H1 (cell line): ENCODE data around the gene CNGB1. TPM values are rescaled to one million over a fixed set of nuclear protein-coding genes. Genes with fewer than 3 reads are reported as not detected.

ENCODE experiments used
- CTCF ChIA-PET: fragments of 300-600 bp; sonication (Branson Sonifier 250); formaldehyde crosslinking; loops from one replicate; lab custom pipeline; 2021; ENCODE audit not compliant: partially characterized antibody; lab: Charles Lee
- POLR2A ChIA-PET: fragments of 300-600 bp; sonication (Branson Sonifier 250); formaldehyde crosslinking; loops from one replicate; lab custom pipeline; 2021; ENCODE audit warnings: inconsistent platforms; ENCODE audit not compliant: partially characterized antibody; lab: Charles Lee
- DNase-seq, 2 experiments: peaks; one replicate each; pipeline versions ENCODE4 v3.0.0 to v3.0.0-alpha.2; 2010 to 2022; ENCODE audit warnings: low spot score in 2 of 2, low read depth in 1 of 2, mixed read lengths in 1 of 2
- FAIRE-seq: peaks from 2 replicates; lab custom pipeline; 2011; peaks lifted over from hg19 to GRCh38; lab: Jason Lieb, UNC
- H2AFZ ChIP-seq: 2 replicates; pipeline ENCODE4 v1.8.1; 2012; ENCODE audit warnings: low read length, inconsistent platforms
- H2AK5ac ChIP-seq: 2 replicates; pipeline ENCODE4 v1.6.1; 2013; ENCODE audit warnings: low read depth, low read length
- H2BK120ac ChIP-seq: replicated peaks from 2 replicates; pipeline ENCODE3; 2013; ENCODE audit warnings: low read depth, low read length, inconsistent platforms
- H2BK12ac ChIP-seq: 2 replicates; pipeline ENCODE4 v1.6.1; 2013; ENCODE audit warnings: low read depth, low read length
- H2BK15ac ChIP-seq: 2 replicates; pipeline ENCODE4 v1.6.1; 2013; ENCODE audit warnings: low read length
- H2BK20ac ChIP-seq: 2 replicates; pipeline ENCODE4 v1.6.1; 2013; ENCODE audit warnings: low read length
- H2BK5ac ChIP-seq: 2 replicates; pipeline ENCODE4 v1.6.1; 2013; ENCODE audit warnings: low read depth, low read length
- H3K14ac ChIP-seq: 2 replicates; pipeline ENCODE4 v1.6.1; 2013; ENCODE audit warnings: inconsistent platforms; ENCODE audit not compliant: insufficient read length
- H3K18ac ChIP-seq: 2 replicates; pipeline ENCODE4 v1.6.1; 2013; ENCODE audit warnings: low read length; ENCODE audit errors: extremely low read depth
- H3K23ac ChIP-seq: 2 replicates; pipeline ENCODE4 v1.6.1; 2013; ENCODE audit warnings: inconsistent platforms; ENCODE audit not compliant: insufficient read length
- H3K23me2 ChIP-seq: 2 replicates; pipeline ENCODE4 v1.6.1; 2013; ENCODE audit warnings: low read depth, low read length
- H3K27ac ChIP-seq: 2 replicates; pipeline ENCODE4 v1.6.1; 2011; ENCODE audit warnings: low read depth, low read length, inconsistent platforms
- H3K27me3 ChIP-seq, 4 experiments: replicated peaks in 1 of 4; 1 replicate in 1 of 4; 2 replicates in 3 of 4; pipeline versions ENCODE4 v1.6.1 to v1.8.1; 2011 to 2013; ENCODE audit warnings: low read length in 3 of 4, mild to moderate bottlenecking in 3 of 4, inconsistent platforms in 2 of 4, mixed read lengths in 2 of 4, moderate library complexity in 1 of 4; ENCODE audit not compliant: control insufficient read depth in 3 of 4, insufficient read depth in 3 of 4; ENCODE audit errors: extremely low read depth in 1 of 4
- H3K36me3 ChIP-seq, 4 experiments: 2 replicates each; pipeline versions ENCODE4 v1.6.1 to v1.8.1; 2011 to 2013; ENCODE audit warnings: mild to moderate bottlenecking in 4 of 4, low read length in 3 of 4, moderate library complexity in 2 of 4, control low read depth in 1 of 4, inconsistent platforms in 1 of 4; ENCODE audit not compliant: insufficient read depth in 4 of 4, control insufficient read depth in 2 of 4
- H3K4ac ChIP-seq: replicated peaks from 2 replicates; pipeline ENCODE3; 2013; ENCODE audit warnings: low read length, low read depth, mixed read lengths, inconsistent platforms; ENCODE audit not compliant: insufficient read length
- H3K4me1 ChIP-seq, 4 experiments: replicated peaks in 1 of 4; 1 replicate in 1 of 4; 2 replicates in 3 of 4; pipeline versions ENCODE4 v1.6.1 to v1.8.1; 2011 to 2013; ENCODE audit warnings: low read length in 3 of 4, inconsistent platforms in 2 of 4, mixed read lengths in 1 of 4; ENCODE audit not compliant: insufficient read depth in 4 of 4, control insufficient read depth in 3 of 4
- H3K4me2 ChIP-seq, 2 experiments: 2 replicates each; pipeline versions ENCODE4 v1.6.1 to v1.8.1; 2011 to 2013; ENCODE audit warnings: low read depth in 2 of 2, low read length in 2 of 2, control low read depth in 1 of 2, inconsistent platforms in 1 of 2, mild to moderate bottlenecking in 1 of 2; ENCODE audit not compliant: insufficient read depth in 1 of 2
- H3K4me3 ChIP-seq, 4 experiments: fragments of 200-600, 300-600 bp in 1 of 4; sonication (generic), shearing (Covaris generic), sonication (Bioruptor Twin) in 1 of 4; 2 replicates each; pipeline versions ENCODE4 v1.5.1 to v1.8.1; 2011 to 2016; ENCODE audit warnings: low read length in 4 of 4, low read depth in 3 of 4, control low read depth in 2 of 4, inconsistent platforms in 2 of 4, mild to moderate bottlenecking in 2 of 4, mixed read lengths in 1 of 4, moderate library complexity in 1 of 4; ENCODE audit not compliant: insufficient read depth in 2 of 4; ENCODE audit errors: extremely low read depth in 1 of 4
- H3K56ac ChIP-seq: replicated peaks from 2 replicates; pipeline ENCODE3; 2013; ENCODE audit warnings: low read depth, mild to moderate bottlenecking, mixed read lengths, low read length, inconsistent platforms; ENCODE audit not compliant: insufficient read length
- H3K79me1 ChIP-seq: 2 replicates; pipeline ENCODE4 v1.6.1; 2013; ENCODE audit warnings: low read depth, low read length, control low read depth
- H3K79me2 ChIP-seq, 2 experiments: 2 replicates each; pipeline versions ENCODE4 v1.6.1 to v1.8.1; 2012 to 2013; ENCODE audit warnings: low read length in 2 of 2, mild to moderate bottlenecking in 2 of 2, inconsistent platforms in 1 of 2; ENCODE audit not compliant: insufficient read depth in 2 of 2, control insufficient read depth in 1 of 2
- H3K9ac ChIP-seq, 4 experiments: replicated peaks in 1 of 4; 1 replicate in 1 of 4; 2 replicates in 3 of 4; pipeline versions ENCODE4 v1.6.1 to v1.8.1; 2011 to 2013; ENCODE audit warnings: low read depth in 3 of 4, low read length in 3 of 4, control low read depth in 2 of 4, mild to moderate bottlenecking in 2 of 4, moderate library complexity in 2 of 4, inconsistent platforms in 1 of 4; ENCODE audit errors: extremely low read depth in 1 of 4
- H3K9me3 ChIP-seq, 2 experiments: 2 replicates each; pipeline versions ENCODE4 v1.6.1 to v1.8.1; 2012 to 2013; ENCODE audit warnings: mild to moderate bottlenecking in 2 of 2, moderate library complexity in 2 of 2, control low read depth in 1 of 2, inconsistent platforms in 1 of 2, low read depth in 1 of 2, low read length in 1 of 2, mixed read lengths in 1 of 2; ENCODE audit not compliant: insufficient read depth in 2 of 2
- H4K20me1 ChIP-seq, 2 experiments: replicated peaks in 1 of 2; 2 replicates each; pipeline versions ENCODE3 to v1.8.1; 2011 to 2013; ENCODE audit warnings: inconsistent platforms in 2 of 2, low read length in 2 of 2, mild to moderate bottlenecking in 1 of 2; ENCODE audit not compliant: insufficient read depth in 2 of 2, control insufficient read depth in 1 of 2
- H4K5ac ChIP-seq: 2 replicates; pipeline ENCODE4 v1.6.1; 2013; ENCODE audit warnings: low read length, low read depth, mixed read lengths, inconsistent platforms; ENCODE audit not compliant: insufficient read length
- H4K8ac ChIP-seq: 2 replicates; pipeline ENCODE4 v1.8.0; 2013; ENCODE audit warnings: mild to moderate bottlenecking, moderate library complexity, low read length, inconsistent platforms; ENCODE audit not compliant: insufficient read depth; ENCODE audit errors: extremely low read depth
- H4K91ac ChIP-seq: replicated peaks from 2 replicates; pipeline ENCODE3; 2013; ENCODE audit warnings: low read length, mixed read lengths, inconsistent platforms; ENCODE audit not compliant: insufficient read length
- ASH2L ChIP-seq: fragments of 200-600, 300-600 bp; sonication (generic); IDR thresholded peaks from one replicate; pipeline ENCODE4 v1.7.1; 2017; ENCODE audit warnings: low read length
- MAFK ChIP-seq: IDR thresholded peaks from 2 replicates; pipeline ENCODE4 v1.6.1; 2012; ENCODE audit warnings: low read depth, mild to moderate bottlenecking, improper control_type of control experiment, low read length
- MAX ChIP-seq: IDR thresholded peaks from 2 replicates; pipeline ENCODE4 v1.6.1; 2012; ENCODE audit warnings: inconsistent platforms
- NANOG ChIP-seq: IDR thresholded peaks from 2 replicates; pipeline ENCODE4 v1.6.1; 2011; ENCODE audit warnings: low read length, low read depth, mild to moderate bottlenecking, inconsistent platforms; ENCODE audit not compliant: insufficient read depth, poor library complexity, severe bottlenecking
- PHF8 ChIP-seq: fragments of 200-600 bp; sonication (generic); conservative IDR thresholded peaks from 2 replicates; pipeline ENCODE4 v1.7.1; 2012; ENCODE audit warnings: low read depth, mild to moderate bottlenecking, inconsistent platforms, low read length, moderate library complexity
- POLR2A ChIP-seq, 2 experiments: IDR thresholded peaks; 1 replicate in 1 of 2; 2 replicates in 1 of 2; pipeline ENCODE4 v1.6.1; 2011; ENCODE audit warnings: low read depth in 2 of 2, low read length in 2 of 2, mild to moderate bottlenecking in 2 of 2; ENCODE audit errors: control extremely low read depth in 1 of 2
- POLR2AphosphoS5 ChIP-seq: IDR thresholded peaks from 2 replicates; pipeline ENCODE4 v1.6.1; 2011; ENCODE audit warnings: low read depth, low read length
- RFX5 ChIP-seq: IDR thresholded peaks from 2 replicates; pipeline ENCODE4 v1.6.1; 2011; ENCODE audit warnings: low read depth, low read length, improper control_type of control experiment, borderline replicate concordance
- SIRT6 ChIP-seq: IDR thresholded peaks from one replicate; pipeline ENCODE4 v1.7.1; 2012; ENCODE audit warnings: low read length, inconsistent platforms
- SIX5 ChIP-seq: IDR thresholded peaks from 2 replicates; pipeline ENCODE4 v1.6.1; 2011; ENCODE audit warnings: mild to moderate bottlenecking, low read depth, low read length
- SP1 ChIP-seq: IDR thresholded peaks from 2 replicates; pipeline ENCODE4 v1.6.1; 2011; ENCODE audit warnings: low read depth, low read length
- TBP ChIP-seq: IDR thresholded peaks from 2 replicates; pipeline ENCODE4 v1.6.1; 2011; ENCODE audit warnings: low read depth, low read length, improper control_type of control experiment
- WGBS, 2 experiments: shearing (Covaris generic) in 1 of 2; methylation state at CpG; one replicate each; pipeline versions ENCODE4 v1.1.6 to v1.1.7; 2013 to 2015; ENCODE audit warnings: low lambda C conversion rate in 2 of 2, mixed read lengths in 2 of 2, inconsistent platforms in 1 of 2, low coverage in 1 of 2, missing lambda C conversion rate in 1 of 2; ENCODE audit not compliant: insufficient replicate concordance in 2 of 2, insufficient coverage in 1 of 2, insufficient read length in 1 of 2; ENCODE audit errors: extremely low coverage in 1 of 2, missing lambda C conversion rate in 1 of 2; 5-methylcytosine and 5-hydroxymethylcytosine counted together
- polyA plus RNA-seq, 7 experiments: library from polyadenylated mRNA; depleted of rRNA in 3 of 7; stranded (reverse) in 5 of 7; unstranded in 2 of 7; fragments of >200 nt in 5 of 7; fragments of 200-250 nt in 2 of 7; gene quantifications; 1 replicate in 5 of 7; 2 replicates in 1 of 7; 4 replicates in 1 of 7; pipeline versions ENCODE4 v1.2.1 to v1.2.3, GENCODE V29; 2011 to 2013; ENCODE audit warnings: missing spikeins in 2 of 7, mixed read lengths in 2 of 7
- total RNA-seq: library from RNA; stranded (reverse); fragmentation: NEBNext Ultra II Directional; extraction: Animal tissue kit (Norgen Biotek cat#: 25700); gene quantifications from 2 replicates; pipeline ENCODE4 v1.2.1, GENCODE V29; 2021
- TF ChIP-seq, protein P1 (sequence below): IDR thresholded peaks from 2 replicates; pipeline ENCODE4 v1.6.1; 2012; ENCODE audit warnings: inconsistent platforms

The CNGB1 gene
- total and polyA plus RNA-seq, 2 of the 8 experiments (the other 6 are each of a cell fraction or from before 2014, with no cell fraction given), result not detected

GRCh38 chr16:57915811-57916488, 55.0 kb downstream of the CNGB1 start:
- CTCF ChIA-PET, result interaction anchor here (0.9 to 3.6 kb wide), 6 partner anchors 10 to 206 kb away, joined by 3 to 25 read pairs (median 6); partner anchors contain the start of gene USB1
- TF ChIP-seq POLR2A (IDR thresholded peaks at IDR 0.05; ENCODE audit: control extremely low read depth in 1 of 2, low read depth in 2 of 2, low read length in 2 of 2) (no peak), MAX (no peak), MAFK (no peak), TBP (no peak), POLR2AphosphoS5 (no peak), RFX5 (no peak), NANOG (no peak), SIRT6 (no peak), SP1 (no peak), SIX5 (no peak), ASH2L (no peak), PHF8 (no peak)
- TF ChIP-seq, protein P1, sequence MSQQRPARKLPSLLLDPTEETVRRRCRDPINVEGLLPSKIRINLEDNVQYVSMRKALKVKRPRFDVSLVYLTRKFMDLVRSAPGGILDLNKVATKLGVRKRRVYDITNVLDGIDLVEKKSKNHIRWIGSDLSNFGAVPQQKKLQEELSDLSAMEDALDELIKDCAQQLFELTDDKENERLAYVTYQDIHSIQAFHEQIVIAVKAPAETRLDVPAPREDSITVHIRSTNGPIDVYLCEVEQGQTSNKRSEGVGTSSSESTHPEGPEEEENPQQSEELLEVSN, result no peak

More at GRCh38 chr16:57915811-57916488, 55.0 kb downstream of the CNGB1 start:
- no peak overlapping the region for H2BK12ac ChIP-seq
- H4K5ac ChIP-seq, result no peak overlapping the region
- 87% methylated on average over 12 of the region's 12 CpGs; no CpG with 5 or more reads in 1 of the 2 experiments for WGBS, 2 experiments
- H3K56ac ChIP-seq, result no peak overlapping the region
- H2AFZ ChIP-seq, result no peak overlapping the region
- H2BK15ac ChIP-seq, result no peak overlapping the region
- no peak overlapping the region for H2AK5ac ChIP-seq
- no peak overlapping the region for H3K18ac ChIP-seq
- DNase-seq (no peak), FAIRE-seq (no peak)
- H3K4me1 ChIP-seq, result peaks cover 0 to 13% (median 2%) of the 10 kb centered on the region in 4 experiments; a peak in 4 of 7 replicates
- no peaks in the 10 kb centered on the region for H3K79me1 ChIP-seq
- no peak overlapping the region for H3K4ac ChIP-seq
- H2BK120ac ChIP-seq, result no peak overlapping the region
- no peak overlapping the region for H3K9ac ChIP-seq
- H3K27ac ChIP-seq, result no peak overlapping the region
- no peak overlapping the region for H2BK5ac ChIP-seq
- H2BK20ac ChIP-seq, result no peak overlapping the region
- no peak overlapping the region for H4K91ac ChIP-seq
- no peaks in the 10 kb centered on the region for H3K9me3 ChIP-seq
- H3K36me3 ChIP-seq, result no peaks in the 10 kb centered on the region
- no peak overlapping the region for H3K4me3 ChIP-seq
- peaks cover 3% of the 10 kb centered on the region; the same call in 1 of the 2 replicates for H3K23me2 ChIP-seq
- H4K8ac ChIP-seq, result no peak overlapping the region
- H3K79me2 ChIP-seq, result no peaks in the 10 kb centered on the region; a peak in 1 of 4 replicates
- H3K27me3 ChIP-seq, result no peaks in the 10 kb centered on the region
- H3K4me2 ChIP-seq, result no peak overlapping the region
- peaks cover 0 to 4% of the 10 kb centered on the region in 2 experiments for H4K20me1 ChIP-seq
- POLR2A ChIA-PET, result interaction anchor here (1.5 kb wide), 1 partner anchor 16 kb away, joined by 3 read pairs; no protein-coding TSS in a partner anchor
- H3K23ac ChIP-seq, result no peak overlapping the region
- H3K14ac ChIP-seq, result no peak overlapping the region
